ENCODE data around the gene DCDC2. TPM values are rescaled to one million over a fixed set of nuclear protein-coding genes. Genes with fewer than 3 reads are reported as not detected.
"Not testable (repeated sequence)": the region's sequence is repeated elsewhere in the genome, so short reads cannot be mapped to it uniquely, and the experiment has no call there.

Gene DCDC2
- total RNA-seq, 1 experiment from 2014 or later = 1.8 TPM

DNA sequence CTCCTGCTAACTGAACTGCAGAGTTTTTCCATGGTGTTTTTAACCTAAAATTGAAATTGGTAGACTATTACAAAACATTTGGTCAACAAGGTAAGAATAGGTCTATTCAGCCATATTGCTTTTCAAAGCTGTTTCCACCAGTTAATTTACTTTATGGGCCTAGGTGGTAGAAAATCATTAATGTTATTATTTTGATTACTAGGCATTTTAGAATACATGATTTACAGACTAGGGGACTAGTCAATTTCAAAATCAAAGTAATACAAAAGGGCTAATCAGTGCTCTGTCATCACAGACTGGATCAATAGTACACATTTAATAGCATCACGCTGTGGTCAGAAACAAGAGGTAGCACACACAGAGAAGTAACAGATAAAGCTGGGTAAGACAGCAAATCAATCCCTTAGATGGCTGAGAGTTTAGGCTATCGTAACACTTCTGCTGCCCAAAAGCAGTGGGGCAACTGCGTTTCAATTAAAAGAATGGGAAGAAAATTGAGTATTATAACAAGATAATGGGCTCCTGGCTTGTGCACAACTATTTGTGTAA, 117.4 kb downstream of the DCDC2 start (continued):
- TF ChIP-seq, protein P1, sequence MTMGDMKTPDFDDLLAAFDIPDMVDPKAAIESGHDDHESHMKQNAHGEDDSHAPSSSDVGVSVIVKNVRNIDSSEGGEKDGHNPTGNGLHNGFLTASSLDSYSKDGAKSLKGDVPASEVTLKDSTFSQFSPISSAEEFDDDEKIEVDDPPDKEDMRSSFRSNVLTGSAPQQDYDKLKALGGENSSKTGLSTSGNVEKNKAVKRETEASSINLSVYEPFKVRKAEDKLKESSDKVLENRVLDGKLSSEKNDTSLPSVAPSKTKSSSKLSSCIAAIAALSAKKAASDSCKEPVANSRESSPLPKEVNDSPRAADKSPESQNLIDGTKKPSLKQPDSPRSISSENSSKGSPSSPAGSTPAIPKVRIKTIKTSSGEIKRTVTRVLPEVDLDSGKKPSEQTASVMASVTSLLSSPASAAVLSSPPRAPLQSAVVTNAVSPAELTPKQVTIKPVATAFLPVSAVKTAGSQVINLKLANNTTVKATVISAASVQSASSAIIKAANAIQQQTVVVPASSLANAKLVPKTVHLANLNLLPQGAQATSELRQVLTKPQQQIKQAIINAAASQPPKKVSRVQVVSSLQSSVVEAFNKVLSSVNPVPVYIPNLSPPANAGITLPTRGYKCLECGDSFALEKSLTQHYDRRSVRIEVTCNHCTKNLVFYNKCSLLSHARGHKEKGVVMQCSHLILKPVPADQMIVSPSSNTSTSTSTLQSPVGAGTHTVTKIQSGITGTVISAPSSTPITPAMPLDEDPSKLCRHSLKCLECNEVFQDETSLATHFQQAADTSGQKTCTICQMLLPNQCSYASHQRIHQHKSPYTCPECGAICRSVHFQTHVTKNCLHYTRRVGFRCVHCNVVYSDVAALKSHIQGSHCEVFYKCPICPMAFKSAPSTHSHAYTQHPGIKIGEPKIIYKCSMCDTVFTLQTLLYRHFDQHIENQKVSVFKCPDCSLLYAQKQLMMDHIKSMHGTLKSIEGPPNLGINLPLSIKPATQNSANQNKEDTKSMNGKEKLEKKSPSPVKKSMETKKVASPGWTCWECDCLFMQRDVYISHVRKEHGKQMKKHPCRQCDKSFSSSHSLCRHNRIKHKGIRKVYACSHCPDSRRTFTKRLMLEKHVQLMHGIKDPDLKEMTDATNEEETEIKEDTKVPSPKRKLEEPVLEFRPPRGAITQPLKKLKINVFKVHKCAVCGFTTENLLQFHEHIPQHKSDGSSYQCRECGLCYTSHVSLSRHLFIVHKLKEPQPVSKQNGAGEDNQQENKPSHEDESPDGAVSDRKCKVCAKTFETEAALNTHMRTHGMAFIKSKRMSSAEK (CRISPR knock-in tag; IDR thresholded peaks at IDR 0.05; ENCODE audit: borderline replicate concordance) = no peak
- TF ChIP-seq ZNF423 (CRISPR knock-in tag; IDR thresholded peaks at IDR 0.05) = no peak
- TF ChIP-seq, protein P2, sequence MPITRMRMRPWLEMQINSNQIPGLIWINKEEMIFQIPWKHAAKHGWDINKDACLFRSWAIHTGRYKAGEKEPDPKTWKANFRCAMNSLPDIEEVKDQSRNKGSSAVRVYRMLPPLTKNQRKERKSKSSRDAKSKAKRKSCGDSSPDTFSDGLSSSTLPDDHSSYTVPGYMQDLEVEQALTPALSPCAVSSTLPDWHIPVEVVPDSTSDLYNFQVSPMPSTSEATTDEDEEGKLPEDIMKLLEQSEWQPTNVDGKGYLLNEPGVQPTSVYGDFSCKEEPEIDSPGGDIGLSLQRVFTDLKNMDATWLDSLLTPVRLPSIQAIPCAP (CRISPR knock-in tag; IDR thresholded peaks at IDR 0.05) = no peak
- TF ChIP-seq, protein P3, sequence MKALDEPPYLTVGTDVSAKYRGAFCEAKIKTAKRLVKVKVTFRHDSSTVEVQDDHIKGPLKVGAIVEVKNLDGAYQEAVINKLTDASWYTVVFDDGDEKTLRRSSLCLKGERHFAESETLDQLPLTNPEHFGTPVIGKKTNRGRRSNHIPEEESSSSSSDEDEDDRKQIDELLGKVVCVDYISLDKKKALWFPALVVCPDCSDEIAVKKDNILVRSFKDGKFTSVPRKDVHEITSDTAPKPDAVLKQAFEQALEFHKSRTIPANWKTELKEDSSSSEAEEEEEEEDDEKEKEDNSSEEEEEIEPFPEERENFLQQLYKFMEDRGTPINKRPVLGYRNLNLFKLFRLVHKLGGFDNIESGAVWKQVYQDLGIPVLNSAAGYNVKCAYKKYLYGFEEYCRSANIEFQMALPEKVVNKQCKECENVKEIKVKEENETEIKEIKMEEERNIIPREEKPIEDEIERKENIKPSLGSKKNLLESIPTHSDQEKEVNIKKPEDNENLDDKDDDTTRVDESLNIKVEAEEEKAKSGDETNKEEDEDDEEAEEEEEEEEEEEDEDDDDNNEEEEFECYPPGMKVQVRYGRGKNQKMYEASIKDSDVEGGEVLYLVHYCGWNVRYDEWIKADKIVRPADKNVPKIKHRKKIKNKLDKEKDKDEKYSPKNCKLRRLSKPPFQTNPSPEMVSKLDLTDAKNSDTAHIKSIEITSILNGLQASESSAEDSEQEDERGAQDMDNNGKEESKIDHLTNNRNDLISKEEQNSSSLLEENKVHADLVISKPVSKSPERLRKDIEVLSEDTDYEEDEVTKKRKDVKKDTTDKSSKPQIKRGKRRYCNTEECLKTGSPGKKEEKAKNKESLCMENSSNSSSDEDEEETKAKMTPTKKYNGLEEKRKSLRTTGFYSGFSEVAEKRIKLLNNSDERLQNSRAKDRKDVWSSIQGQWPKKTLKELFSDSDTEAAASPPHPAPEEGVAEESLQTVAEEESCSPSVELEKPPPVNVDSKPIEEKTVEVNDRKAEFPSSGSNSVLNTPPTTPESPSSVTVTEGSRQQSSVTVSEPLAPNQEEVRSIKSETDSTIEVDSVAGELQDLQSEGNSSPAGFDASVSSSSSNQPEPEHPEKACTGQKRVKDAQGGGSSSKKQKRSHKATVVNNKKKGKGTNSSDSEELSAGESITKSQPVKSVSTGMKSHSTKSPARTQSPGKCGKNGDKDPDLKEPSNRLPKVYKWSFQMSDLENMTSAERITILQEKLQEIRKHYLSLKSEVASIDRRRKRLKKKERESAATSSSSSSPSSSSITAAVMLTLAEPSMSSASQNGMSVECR (CRISPR knock-in tag; IDR thresholded peaks at IDR 0.05; ENCODE audit: borderline replicate concordance) = no peak

DNA sequence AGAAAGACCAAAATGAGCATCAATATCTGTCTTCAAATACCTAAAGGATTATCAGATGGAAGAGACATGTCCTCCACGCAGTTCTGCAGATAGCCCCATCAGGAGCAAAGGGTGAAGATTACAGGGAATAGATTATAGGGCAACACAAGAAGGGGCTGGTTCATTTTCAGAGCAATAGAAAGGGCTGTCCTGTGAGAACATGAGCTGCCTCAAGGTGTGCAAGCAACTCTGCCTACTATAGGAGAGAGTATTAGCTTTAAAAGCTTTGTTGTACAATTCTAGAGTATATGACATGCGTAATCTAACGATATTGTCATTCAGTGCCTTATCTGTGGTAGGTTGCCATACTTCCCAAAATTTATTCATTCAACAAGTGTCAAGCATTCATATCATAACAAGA, 119.2 kb downstream of the DCDC2 start:
- H3K27me3 Mint-ChIP-seq (ENCODE audit: low read depth) = peaks cover 5% of the 10 kb centered on the region
- DNase-seq (ENCODE audit: low spot score) = no peak
- H3K36me3 Mint-ChIP-seq = peaks cover 7% of the 10 kb centered on the region
- no peak for ATAC-seq
- ChIA-PET CTCF (interaction anchor here (0.5 kb wide), 1 partner anchor 35 kb away, joined by 3 read pairs; no protein-coding TSS in a partner anchor), POLR2A (no interaction called here)
- H3K4me1 Mint-ChIP-seq = peaks cover 7% of the 10 kb centered on the region; the same call in 1 of the 2 replicates
- no peak overlapping the region for H3K4me3 Mint-ChIP-seq
- TF ChIP-seq ZNF232 (CRISPR knock-in tag; IDR thresholded peaks at IDR 0.05) (no peak), OVOL2 (CRISPR knock-in tag; IDR thresholded peaks at IDR 0.05; ENCODE audit: borderline replicate concordance) (no peak), TEAD4 (CRISPR knock-in tag; IDR thresholded peaks at IDR 0.05) (no peak), CREB1 (CRISPR knock-in tag; IDR thresholded peaks at IDR 0.05) (no peak), EMX1 (CRISPR knock-in tag; IDR thresholded peaks at IDR 0.05) (no peak), MYBL2 (CRISPR knock-in tag; IDR thresholded peaks at IDR 0.05) (no peak)
- TF ChIP-seq, protein P4, sequence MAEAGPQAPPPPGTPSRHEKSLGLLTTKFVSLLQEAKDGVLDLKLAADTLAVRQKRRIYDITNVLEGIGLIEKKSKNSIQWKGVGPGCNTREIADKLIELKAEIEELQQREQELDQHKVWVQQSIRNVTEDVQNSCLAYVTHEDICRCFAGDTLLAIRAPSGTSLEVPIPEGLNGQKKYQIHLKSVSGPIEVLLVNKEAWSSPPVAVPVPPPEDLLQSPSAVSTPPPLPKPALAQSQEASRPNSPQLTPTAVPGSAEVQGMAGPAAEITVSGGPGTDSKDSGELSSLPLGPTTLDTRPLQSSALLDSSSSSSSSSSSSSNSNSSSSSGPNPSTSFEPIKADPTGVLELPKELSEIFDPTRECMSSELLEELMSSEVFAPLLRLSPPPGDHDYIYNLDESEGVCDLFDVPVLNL (CRISPR knock-in tag; IDR thresholded peaks at IDR 0.05; ENCODE audit: borderline replicate concordance, low read depth) = no peak
- TF ChIP-seq, protein P1 (CRISPR knock-in tag; IDR thresholded peaks at IDR 0.05; ENCODE audit: borderline replicate concordance) = no peak
- TF ChIP-seq, protein P5, sequence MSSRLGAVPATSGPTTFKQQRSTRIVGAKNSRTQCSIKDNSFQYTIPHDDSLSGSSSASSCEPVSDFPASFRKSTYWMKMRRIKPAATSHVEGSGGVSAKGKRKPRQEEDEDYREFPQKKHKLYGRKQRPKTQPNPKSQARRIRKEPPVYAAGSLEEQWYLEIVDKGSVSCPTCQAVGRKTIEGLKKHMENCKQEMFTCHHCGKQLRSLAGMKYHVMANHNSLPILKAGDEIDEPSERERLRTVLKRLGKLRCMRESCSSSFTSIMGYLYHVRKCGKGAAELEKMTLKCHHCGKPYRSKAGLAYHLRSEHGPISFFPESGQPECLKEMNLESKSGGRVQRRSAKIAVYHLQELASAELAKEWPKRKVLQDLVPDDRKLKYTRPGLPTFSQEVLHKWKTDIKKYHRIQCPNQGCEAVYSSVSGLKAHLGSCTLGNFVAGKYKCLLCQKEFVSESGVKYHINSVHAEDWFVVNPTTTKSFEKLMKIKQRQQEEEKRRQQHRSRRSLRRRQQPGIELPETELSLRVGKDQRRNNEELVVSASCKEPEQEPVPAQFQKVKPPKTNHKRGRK (CRISPR knock-in tag; IDR thresholded peaks at IDR 0.05; ENCODE audit: borderline replicate concordance) = no peak
- TF ChIP-seq, protein P6, sequence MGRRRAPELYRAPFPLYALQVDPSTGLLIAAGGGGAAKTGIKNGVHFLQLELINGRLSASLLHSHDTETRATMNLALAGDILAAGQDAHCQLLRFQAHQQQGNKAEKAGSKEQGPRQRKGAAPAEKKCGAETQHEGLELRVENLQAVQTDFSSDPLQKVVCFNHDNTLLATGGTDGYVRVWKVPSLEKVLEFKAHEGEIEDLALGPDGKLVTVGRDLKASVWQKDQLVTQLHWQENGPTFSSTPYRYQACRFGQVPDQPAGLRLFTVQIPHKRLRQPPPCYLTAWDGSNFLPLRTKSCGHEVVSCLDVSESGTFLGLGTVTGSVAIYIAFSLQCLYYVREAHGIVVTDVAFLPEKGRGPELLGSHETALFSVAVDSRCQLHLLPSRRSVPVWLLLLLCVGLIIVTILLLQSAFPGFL (CRISPR knock-in tag; IDR thresholded peaks at IDR 0.05; ENCODE audit: borderline replicate concordance) = no peak
- peaks cover 18% of the 10 kb centered on the region for H3K9me3 Mint-ChIP-seq
- no peak overlapping the region for H3K27ac Mint-ChIP-seq

DNA sequence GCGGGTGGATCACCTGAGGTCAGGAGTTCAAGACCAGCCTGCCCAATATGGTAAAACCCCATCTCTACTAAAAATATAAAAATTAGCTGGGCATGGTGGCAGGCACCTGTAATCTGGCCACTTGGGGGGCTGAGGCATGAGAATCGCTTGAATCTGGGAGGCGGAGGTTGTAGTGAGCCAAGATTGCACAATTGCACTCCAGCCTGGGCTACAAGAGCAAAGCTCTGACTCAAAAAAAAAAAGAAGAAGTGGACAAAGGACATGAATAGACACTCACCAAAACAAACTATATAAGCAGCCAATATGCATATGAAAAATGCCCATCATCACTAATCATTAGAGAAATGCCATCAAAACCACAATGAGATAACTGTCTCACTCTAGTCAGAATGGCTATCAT, 121.1 kb downstream of the DCDC2 start:
- POLR2A ChIA-PET; H3K4me3 Mint-ChIP-seq; DNase-seq (ENCODE audit: low spot score); H3K4me1 Mint-ChIP-seq; H3K27ac Mint-ChIP-seq; H3K36me3 Mint-ChIP-seq; H3K27me3 Mint-ChIP-seq (ENCODE audit: low read depth); CTCF ChIA-PET; ATAC-seq: not testable (repeated sequence)
- H3K9me3 Mint-ChIP-seq = peaks cover 18% of the 10 kb centered on the region
